Measurements from ENCODE around the gene NDST1.

GRCh38 chr5:150590979-150591695, 83.2 kb downstream of the NDST1 start:
- TF ChIP-seq EZH2phosphoT487 (IDR thresholded peaks at IDR 0.05; ENCODE audit: borderline replicate concordance, low read depth, low read length) (no peak), CTCF (conservative IDR thresholded peaks at IDR 0.05; ENCODE audit: low read length) (no peak)
